ENCODE data around the gene PARD6B. TPM values are rescaled to one million over a fixed set of nuclear protein-coding genes. Genes with fewer than 3 reads are reported as not detected.

Gene PARD6B
- total and polyA plus RNA-seq, 2 of the 13 experiments (the other 11 are each of a cell fraction or from before 2014, with no cell fraction given), result 6.9 to 22.2 TPM

GRCh38 chr20:50794846-50795634, 63.7 kb downstream of the PARD6B start, which contains the start of gene BCAS4 (continued):
- TF ChIP-seq SP2 (CRISPR knock-in tag; IDR thresholded peaks at IDR 0.05), result 0 out of 2 replicates have a peak, but pooled peaks have one; percentile 34
- TF ChIP-seq ZNF263 (CRISPR knock-in tag; IDR thresholded peaks at IDR 0.05), result peak; percentile 26
- TF ChIP-seq DNMT1 (CRISPR knock-in tag; IDR thresholded peaks at IDR 0.05), result peak; percentile 77; the same call in 1 of the 2 replicates
- TF ChIP-seq KDM5B (CRISPR knock-in tag; IDR thresholded peaks at IDR 0.05; ENCODE audit: borderline replicate concordance), result peak; percentile 68; the same call in 1 of the 2 replicates
- TF ChIP-seq ZHX2 (IDR thresholded peaks at IDR 0.05; ENCODE audit: low read depth), result peak; percentile 23; the same call in 1 of the 2 replicates
- TF ChIP-seq ZHX2 (CRISPR knock-in tag; IDR thresholded peaks at IDR 0.05; ENCODE audit: borderline replicate concordance), result 0 out of 2 replicates have a peak, but pooled peaks have one; percentile 58
- TF ChIP-seq IKZF4 (CRISPR knock-in tag; IDR thresholded peaks at IDR 0.05; ENCODE audit: borderline replicate concordance, low read depth, not compliant biosample characterization), result peak; percentile 25
- peak; percentile 33; the same call in 1 of the 2 replicates for TF ChIP-seq RFX5 (IDR thresholded peaks at IDR 0.05; ENCODE audit: low read depth, low read length)
- peak; percentile 13; the same call in 1 of the 2 replicates for TF ChIP-seq HIVEP1 (CRISPR knock-in tag; IDR thresholded peaks at IDR 0.05)
- TF ChIP-seq MEF2D (CRISPR knock-in tag; IDR thresholded peaks at IDR 0.05), result peak; percentile 30; the same call in 1 of the 2 replicates
- no peak; the same call in none of the 2 replicates for TF ChIP-seq TBX2 (CRISPR knock-in tag; IDR thresholded peaks at IDR 0.05; ENCODE audit: borderline replicate concordance)
- peak; percentile 12; the same call in 1 of the 2 replicates for TF ChIP-seq HNRNPL (IDR thresholded peaks at IDR 0.05; ENCODE audit: low read depth, low read length)
- TF ChIP-seq HMG20A (CRISPR knock-in tag; IDR thresholded peaks at IDR 0.05; ENCODE audit: borderline replicate concordance), result no peak
- 0 out of 2 replicates have a peak, but pooled peaks have one; percentile 31 for TF ChIP-seq ERF (CRISPR knock-in tag; IDR thresholded peaks at IDR 0.05)
- no peak for TF ChIP-seq PLRG1 (conservative IDR thresholded peaks at IDR 0.05)
- no peak for TF ChIP-seq ZNF335 (CRISPR knock-in tag; IDR thresholded peaks at IDR 0.05)
- TF ChIP-seq KDM4B (CRISPR knock-in tag; IDR thresholded peaks at IDR 0.05), result peak; percentile 17; the same call in 1 of the 2 replicates
- peak; percentile 64; the same call in 1 of the 2 replicates for TF ChIP-seq ZNF891 (CRISPR knock-in tag; IDR thresholded peaks at IDR 0.05)
- peak; percentile 73; the same call in 1 of the 2 replicates for TF ChIP-seq GABPB1 (CRISPR knock-in tag; IDR thresholded peaks at IDR 0.05)
- no peak for TF ChIP-seq LCORL (IDR thresholded peaks at IDR 0.05)
- peak; percentile 51; the same call in 1 of the 2 replicates for TF ChIP-seq LCORL (CRISPR knock-in tag; IDR thresholded peaks at IDR 0.05)
- peak; percentile 66; the same call in 1 of the 2 replicates for TF ChIP-seq SRY (CRISPR knock-in tag; IDR thresholded peaks at IDR 0.05)
- TF ChIP-seq RBFOX2 (IDR thresholded peaks at IDR 0.05; ENCODE audit: low read depth, low read length), result 0 out of 2 replicates have a peak, but pooled peaks have one; percentile 55
- TF ChIP-seq NFE2L1 (CRISPR knock-in tag; IDR thresholded peaks at IDR 0.05; ENCODE audit: borderline replicate concordance), result no peak
- 0 out of 2 replicates have a peak, but pooled peaks have one; percentile 43 for TF ChIP-seq ELF3 (CRISPR knock-in tag; IDR thresholded peaks at IDR 0.05)
- TF ChIP-seq SMARCE1 (IDR thresholded peaks at IDR 0.05; ENCODE audit: borderline replicate concordance), result 0 out of 2 replicates have a peak, but pooled peaks have one; percentile 26

Data from HepG2 (cell line).